GM23338 (cell line): ENCODE measurements around the gene ARHGAP10. TPM values are rescaled to one million over a fixed set of nuclear protein-coding genes. Genes with fewer than 3 reads are reported as not detected.

Experiments
- ATAC-seq: fragments of 200-7000 bp; cut with Tn5 transposase; 3 replicates; pipeline ENCODE4 v1.9.1; 2020
- DNase-seq: peaks from one replicate; pipeline ENCODE4 v3.0.0-alpha.2; 2015; ENCODE audit warnings: low spot score
- H2AFZ ChIP-seq: fragments of 200-600 bp; sonication (generic); 2 replicates; pipeline ENCODE4 v1.8.0; 2016; ENCODE audit warnings: antibody characterized with exemption, mild to moderate bottlenecking, moderate library complexity
- H3F3A ChIP-seq: fragments of 200-600 bp; sonication (generic); replicated peaks from 2 replicates; pipeline ENCODE4 v1.8.0; 2017; ENCODE audit warnings: antibody characterized with exemption, mixed run types, low read depth
- H3K27ac ChIP-seq: fragments of 200-600 bp; sonication (generic); 2 replicates; pipeline ENCODE4 v1.6.1; 2016; ENCODE audit warnings: low read depth
- H3K27me3 ChIP-seq: fragments of 200-600 bp; sonication (generic); 2 replicates; pipeline ENCODE4 v1.8.0; 2016; ENCODE audit warnings: mild to moderate bottlenecking, mixed run types, moderate library complexity; ENCODE audit not compliant: insufficient read depth
- H3K36me3 ChIP-seq: fragments of 200-600 bp; sonication (generic); 2 replicates; pipeline ENCODE4 v1.8.0; 2016; ENCODE audit warnings: mild to moderate bottlenecking; ENCODE audit not compliant: insufficient read depth
- H3K4me1 ChIP-seq: fragments of 200-600 bp; sonication (generic); 2 replicates; pipeline ENCODE4 v1.8.0; 2016; ENCODE audit warnings: mild to moderate bottlenecking, moderate library complexity; ENCODE audit not compliant: insufficient read depth
- H3K4me2 ChIP-seq: fragments of 200-600 bp; sonication (generic); 2 replicates; pipeline ENCODE4 v1.7.1; 2017; ENCODE audit warnings: mixed run types
- H3K4me3 ChIP-seq: fragments of 200-600 bp; sonication (generic); 2 replicates; pipeline ENCODE4 v1.6.1; 2016; ENCODE audit warnings: mixed run types
- H3K79me2 ChIP-seq: fragments of 200-600 bp; sonication (generic); replicated peaks from 2 replicates; pipeline ENCODE4 v1.8.0; 2017; ENCODE audit warnings: mild to moderate bottlenecking; ENCODE audit not compliant: insufficient read depth
- H3K9me2 ChIP-seq: fragments of 200-600 bp; sonication (generic); 2 replicates; pipeline ENCODE4 v1.8.0; 2017; ENCODE audit not compliant: insufficient read depth
- H4K20me1 ChIP-seq: fragments of 200-600 bp; sonication (generic); replicated peaks from 2 replicates; pipeline ENCODE4 v1.8.0; 2017; ENCODE audit warnings: mild to moderate bottlenecking; ENCODE audit not compliant: insufficient read depth
- H3K27ac Mint-ChIP-seq: 2 replicates; pipeline ENCODE4 v1.8.0; 2020; ENCODE audit warnings: inconsistent platforms, mild to moderate bottlenecking, moderate library complexity, mixed read lengths
- H3K27me3 Mint-ChIP-seq: 3 replicates; pipeline ENCODE4 v1.8.0; 2022; ENCODE audit warnings: low read depth, mild to moderate bottlenecking, moderate library complexity, mixed read lengths, inconsistent platforms; ENCODE audit not compliant: insufficient read depth, poor library complexity
- H3K36me3 Mint-ChIP-seq: 3 replicates; pipeline ENCODE4 v1.8.0; 2021; ENCODE audit warnings: low read depth, mild to moderate bottlenecking, inconsistent platforms, moderate library complexity, mixed read lengths
- H3K4me1 Mint-ChIP-seq: 3 replicates; pipeline ENCODE4 v1.8.0; 2020; ENCODE audit warnings: mild to moderate bottlenecking, inconsistent platforms, mixed read lengths
- H3K4me3 Mint-ChIP-seq: 3 replicates; pipeline ENCODE4 v1.8.0; 2021; ENCODE audit warnings: moderate library complexity, mild to moderate bottlenecking, inconsistent platforms, mixed read lengths
- H3K9me3 Mint-ChIP-seq: 3 replicates; pipeline ENCODE4 v1.8.0; 2020; ENCODE audit warnings: moderate library complexity, mild to moderate bottlenecking, inconsistent platforms, mixed read lengths
- CREB1 ChIP-seq: fragments of 250-450 bp; sonication (Bioruptor Pico); IDR thresholded peaks from 2 replicates; pipeline ENCODE4 v1.5.0; 2020; ENCODE audit warnings: low read depth, mild to moderate bottlenecking, moderate library complexity
- EZH2 ChIP-seq: fragments of 200-600 bp; sonication (generic); IDR thresholded peaks from one replicate; pipeline ENCODE4 v1.8.0; 2017; ENCODE audit warnings: antibody characterized with exemption, mild to moderate bottlenecking, low read depth; ENCODE audit not compliant: unreplicated experiment
- STAT1 ChIP-seq: IDR thresholded peaks from one replicate; pipeline ENCODE4 v1.6.1; 2016; ENCODE audit warnings: antibody characterized with exemption; ENCODE audit not compliant: unreplicated experiment
- ZNF114 ChIP-seq: fragments of 250-450 bp; sonication (Bioruptor Pico); IDR thresholded peaks from 2 replicates; pipeline ENCODE4 v1.5.0; 2020; ENCODE audit warnings: mild to moderate bottlenecking, moderate library complexity
- polyA plus RNA-seq: library from polyadenylated mRNA; unstranded; fragments of >200 nt; fragmentation: Nextera tagmentation; extraction: Ambion mirVana; gene quantifications from 2 replicates; pipeline ENCODE4 v1.2.1, GENCODE V29; 2016
- total RNA-seq: library from RNA; depleted of rRNA; stranded (reverse); fragments of >200 nt; shearing (Covaris generic); gene quantifications from 2 replicates; pipeline ENCODE4 v1.2.3, GENCODE V29; 2014
- TF ChIP-seq, protein P1 (sequence below): IDR thresholded peaks from 2 replicates; pipeline ENCODE4 v1.6.1; 2016; ENCODE audit warnings: antibody characterized with exemption
- TF ChIP-seq, protein P2 (sequence below): fragments of 250-450 bp; sonication (Bioruptor Pico); IDR thresholded peaks from 2 replicates; pipeline ENCODE4 v1.5.0; 2020; ENCODE audit warnings: mild to moderate bottlenecking, moderate library complexity

The ARHGAP10 gene
- total and polyA plus RNA-seq, 2 experiments from 2014 or later: 5.1 to 6.3 TPM

DNA sequence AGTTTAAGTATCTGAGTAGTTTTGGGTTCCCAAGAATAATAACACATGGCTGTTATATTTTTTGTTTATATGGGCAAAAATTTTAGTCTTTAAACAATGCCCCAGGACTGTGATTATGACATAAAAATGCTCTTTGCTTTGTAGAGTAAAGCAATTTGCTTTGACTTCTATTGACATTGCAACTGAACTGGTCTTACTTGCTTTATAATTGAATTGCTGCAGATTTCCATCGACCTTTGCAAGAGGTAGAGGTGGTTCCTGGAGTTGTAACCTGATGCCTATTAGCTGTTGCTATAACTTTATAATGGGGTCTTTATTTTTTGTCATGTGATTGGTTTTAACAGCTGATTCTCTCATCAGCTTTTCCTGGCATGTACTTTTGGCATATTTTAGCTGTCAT lies 302.9 kb downstream of the ARHGAP10 start:
- 0 out of 2 replicates have a peak, but pooled peaks cover 3% of the 10 kb centered on the region for H3K9me2 ChIP-seq
- H3F3A ChIP-seq: no peaks in the 10 kb centered on the region
- H3K27me3 ChIP-seq: no peaks in the 10 kb centered on the region
- H3K36me3 Mint-ChIP-seq: no peaks in the 10 kb centered on the region
- H3K4me1 Mint-ChIP-seq: peaks cover 10% of the 10 kb centered on the region; the same call in 2 of the 3 replicates
- TF ChIP-seq, protein P1, sequence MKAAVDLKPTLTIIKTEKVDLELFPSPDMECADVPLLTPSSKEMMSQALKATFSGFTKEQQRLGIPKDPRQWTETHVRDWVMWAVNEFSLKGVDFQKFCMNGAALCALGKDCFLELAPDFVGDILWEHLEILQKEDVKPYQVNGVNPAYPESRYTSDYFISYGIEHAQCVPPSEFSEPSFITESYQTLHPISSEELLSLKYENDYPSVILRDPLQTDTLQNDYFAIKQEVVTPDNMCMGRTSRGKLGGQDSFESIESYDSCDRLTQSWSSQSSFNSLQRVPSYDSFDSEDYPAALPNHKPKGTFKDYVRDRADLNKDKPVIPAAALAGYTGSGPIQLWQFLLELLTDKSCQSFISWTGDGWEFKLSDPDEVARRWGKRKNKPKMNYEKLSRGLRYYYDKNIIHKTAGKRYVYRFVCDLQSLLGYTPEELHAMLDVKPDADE: no peak
- no peak for TF ChIP-seq CREB1 (CRISPR knock-in tag)
- TF ChIP-seq, protein P2, sequence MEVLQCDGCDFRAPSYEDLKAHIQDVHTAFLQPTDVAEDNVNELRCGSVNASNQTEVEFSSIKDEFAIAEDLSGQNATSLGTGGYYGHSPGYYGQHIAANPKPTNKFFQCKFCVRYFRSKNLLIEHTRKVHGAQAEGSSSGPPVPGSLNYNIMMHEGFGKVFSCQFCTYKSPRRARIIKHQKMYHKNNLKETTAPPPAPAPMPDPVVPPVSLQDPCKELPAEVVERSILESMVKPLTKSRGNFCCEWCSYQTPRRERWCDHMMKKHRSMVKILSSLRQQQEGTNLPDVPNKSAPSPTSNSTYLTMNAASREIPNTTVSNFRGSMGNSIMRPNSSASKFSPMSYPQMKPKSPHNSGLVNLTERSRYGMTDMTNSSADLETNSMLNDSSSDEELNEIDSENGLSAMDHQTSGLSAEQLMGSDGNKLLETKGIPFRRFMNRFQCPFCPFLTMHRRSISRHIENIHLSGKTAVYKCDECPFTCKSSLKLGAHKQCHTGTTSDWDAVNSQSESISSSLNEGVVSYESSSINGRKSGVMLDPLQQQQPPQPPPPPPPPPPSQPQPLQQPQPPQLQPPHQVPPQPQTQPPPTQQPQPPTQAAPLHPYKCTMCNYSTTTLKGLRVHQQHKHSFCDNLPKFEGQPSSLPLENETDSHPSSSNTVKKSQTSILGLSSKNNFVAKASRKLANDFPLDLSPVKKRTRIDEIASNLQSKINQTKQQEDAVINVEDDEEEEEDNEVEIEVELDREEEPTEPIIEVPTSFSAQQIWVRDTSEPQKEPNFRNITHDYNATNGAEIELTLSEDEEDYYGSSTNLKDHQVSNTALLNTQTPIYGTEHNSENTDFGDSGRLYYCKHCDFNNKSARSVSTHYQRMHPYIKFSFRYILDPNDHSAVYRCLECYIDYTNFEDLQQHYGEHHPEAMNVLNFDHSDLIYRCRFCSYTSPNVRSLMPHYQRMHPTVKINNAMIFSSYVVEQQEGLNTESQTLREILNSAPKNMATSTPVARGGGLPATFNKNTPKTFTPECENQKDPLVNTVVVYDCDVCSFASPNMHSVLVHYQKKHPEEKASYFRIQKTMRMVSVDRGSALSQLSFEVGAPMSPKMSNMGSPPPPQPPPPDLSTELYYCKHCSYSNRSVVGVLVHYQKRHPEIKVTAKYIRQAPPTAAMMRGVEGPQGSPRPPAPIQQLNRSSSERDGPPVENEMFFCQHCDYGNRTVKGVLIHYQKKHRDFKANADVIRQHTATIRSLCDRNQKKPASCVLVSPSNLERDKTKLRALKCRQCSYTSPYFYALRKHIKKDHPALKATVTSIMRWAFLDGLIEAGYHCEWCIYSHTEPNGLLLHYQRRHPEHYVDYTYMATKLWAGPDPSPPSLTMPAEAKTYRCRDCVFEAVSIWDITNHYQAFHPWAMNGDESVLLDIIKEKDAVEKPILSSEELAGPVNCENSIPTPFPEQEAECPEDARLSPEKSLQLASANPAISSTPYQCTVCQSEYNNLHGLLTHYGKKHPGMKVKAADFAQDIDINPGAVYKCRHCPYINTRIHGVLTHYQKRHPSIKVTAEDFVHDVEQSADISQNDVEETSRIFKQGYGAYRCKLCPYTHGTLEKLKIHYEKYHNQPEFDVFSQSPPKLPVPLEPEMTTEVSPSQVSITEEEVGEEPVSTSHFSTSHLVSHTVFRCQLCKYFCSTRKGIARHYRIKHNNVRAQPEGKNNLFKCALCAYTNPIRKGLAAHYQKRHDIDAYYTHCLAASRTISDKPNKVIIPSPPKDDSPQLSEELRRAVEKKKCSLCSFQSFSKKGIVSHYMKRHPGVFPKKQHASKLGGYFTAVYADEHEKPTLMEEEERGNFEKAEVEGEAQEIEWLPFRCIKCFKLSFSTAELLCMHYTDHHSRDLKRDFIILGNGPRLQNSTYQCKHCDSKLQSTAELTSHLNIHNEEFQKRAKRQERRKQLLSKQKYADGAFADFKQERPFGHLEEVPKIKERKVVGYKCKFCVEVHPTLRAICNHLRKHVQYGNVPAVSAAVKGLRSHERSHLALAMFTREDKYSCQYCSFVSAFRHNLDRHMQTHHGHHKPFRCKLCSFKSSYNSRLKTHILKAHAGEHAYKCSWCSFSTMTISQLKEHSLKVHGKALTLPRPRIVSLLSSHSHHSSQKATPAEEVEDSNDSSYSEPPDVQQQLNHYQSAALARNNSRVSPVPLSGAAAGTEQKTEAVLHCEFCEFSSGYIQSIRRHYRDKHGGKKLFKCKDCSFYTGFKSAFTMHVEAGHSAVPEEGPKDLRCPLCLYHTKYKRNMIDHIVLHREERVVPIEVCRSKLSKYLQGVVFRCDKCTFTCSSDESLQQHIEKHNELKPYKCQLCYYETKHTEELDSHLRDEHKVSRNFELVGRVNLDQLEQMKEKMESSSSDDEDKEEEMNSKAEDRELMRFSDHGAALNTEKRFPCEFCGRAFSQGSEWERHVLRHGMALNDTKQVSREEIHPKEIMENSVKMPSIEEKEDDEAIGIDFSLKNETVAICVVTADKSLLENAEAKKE: no peak
- no peak overlapping the region for H3K27ac ChIP-seq
- H3K4me1 ChIP-seq: peaks cover 5% of the 10 kb centered on the region; the same call in 1 of the 2 replicates
- no peak overlapping the region for H3K27ac Mint-ChIP-seq
- H3K9me3 Mint-ChIP-seq: no peaks in the 10 kb centered on the region
- no peak overlapping the region for H3K4me3 Mint-ChIP-seq
- ATAC-seq (no peak), DNase-seq (no peak)
- no peak overlapping the region for H2AFZ ChIP-seq
- no peak overlapping the region for H3K4me3 ChIP-seq
- H3K79me2 ChIP-seq: no peaks in the 10 kb centered on the region
- H3K4me2 ChIP-seq: no peak overlapping the region
- no peaks in the 10 kb centered on the region for H3K36me3 ChIP-seq
- no peaks in the 10 kb centered on the region for H3K27me3 Mint-ChIP-seq
- H4K20me1 ChIP-seq: no peaks in the 10 kb centered on the region

DNA sequence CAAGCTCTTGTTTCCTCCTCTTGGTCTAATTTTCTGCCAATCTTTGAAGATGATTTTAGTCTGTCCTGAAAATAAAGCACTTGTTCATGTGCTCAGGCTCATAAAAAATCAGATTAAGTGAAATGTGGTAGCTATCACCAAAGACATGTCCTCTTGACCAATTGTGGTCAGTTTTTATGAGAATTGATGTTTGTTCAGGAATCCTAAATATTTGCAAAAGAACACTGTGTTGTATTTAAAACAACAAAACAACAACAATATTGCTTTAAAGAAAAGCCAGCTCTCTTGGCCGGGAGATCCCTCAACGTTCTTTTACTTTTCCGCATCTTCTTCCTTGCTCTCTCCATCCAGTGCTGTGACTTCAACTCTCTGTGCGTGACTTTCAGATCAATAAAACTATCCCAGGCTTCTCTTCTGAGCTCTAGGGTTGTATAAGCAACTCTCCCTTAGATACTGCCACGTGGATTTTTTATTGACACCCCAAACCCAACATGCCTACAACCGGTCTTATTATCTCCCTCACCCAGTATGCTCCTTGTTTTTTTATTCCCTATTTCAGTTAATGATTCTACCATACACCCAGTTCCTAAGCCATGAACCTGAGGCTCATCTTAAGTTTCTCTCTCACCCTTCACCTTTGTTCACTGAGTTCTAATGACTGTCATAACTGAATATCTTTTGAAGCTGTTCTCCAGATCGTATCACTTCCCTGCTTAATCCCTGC lies 309.9 kb downstream of the ARHGAP10 start:
- H2AFZ ChIP-seq: no peak overlapping the region
- no peaks in the 10 kb centered on the region for H3K9me3 Mint-ChIP-seq
- DNase-seq (no peak), ATAC-seq (no peak)
- no peak overlapping the region for H3K4me2 ChIP-seq
- no peaks in the 10 kb centered on the region for H3K4me1 Mint-ChIP-seq
- no peaks in the 10 kb centered on the region for H3K79me2 ChIP-seq
- no peak overlapping the region for H3K27ac ChIP-seq
- no peak overlapping the region for H3K4me3 ChIP-seq
- H3K27ac Mint-ChIP-seq: no peak overlapping the region
- no peaks in the 10 kb centered on the region for H3K4me1 ChIP-seq
- no peak overlapping the region for H3K4me3 Mint-ChIP-seq
- H4K20me1 ChIP-seq: no peaks in the 10 kb centered on the region
- no peaks in the 10 kb centered on the region for H3K9me2 ChIP-seq
- H3K36me3 ChIP-seq: no peaks in the 10 kb centered on the region
- no peaks in the 10 kb centered on the region for H3F3A ChIP-seq
- no peaks in the 10 kb centered on the region for H3K36me3 Mint-ChIP-seq
- H3K27me3 ChIP-seq: no peaks in the 10 kb centered on the region
- H3K27me3 Mint-ChIP-seq: no peaks in the 10 kb centered on the region
- no peak for TF ChIP-seq STAT1
- TF ChIP-seq CREB1 (CRISPR knock-in tag): no peak
- no peak for TF ChIP-seq ZNF114 (CRISPR knock-in tag)
- no peak for TF ChIP-seq EZH2
